Measurements from ENCODE around the gene ATXN7L1. TPM values are rescaled to one million over a fixed set of nuclear protein-coding genes. Genes with fewer than 3 reads are reported as not detected.

ATXN7L1 gene
- total RNA-seq, 2 donors from 2014 or later = 1.7 to 3.2 TPM

GRCh38 chr7:105590793-105591192, 285.6 kb downstream of the ATXN7L1 start:
- Histone ChIP-seq H3K4me3 (no peak overlapping the region), H3K27ac (no peak overlapping the region), H3K4me1 (no peaks in the 10 kb centered on the region), H3K9me3 (no peaks in the 10 kb centered on the region), H3K27me3 (no peaks in the 10 kb centered on the region), H3K36me3 (no peaks in the 10 kb centered on the region)
- TF ChIP-seq, protein P1, sequence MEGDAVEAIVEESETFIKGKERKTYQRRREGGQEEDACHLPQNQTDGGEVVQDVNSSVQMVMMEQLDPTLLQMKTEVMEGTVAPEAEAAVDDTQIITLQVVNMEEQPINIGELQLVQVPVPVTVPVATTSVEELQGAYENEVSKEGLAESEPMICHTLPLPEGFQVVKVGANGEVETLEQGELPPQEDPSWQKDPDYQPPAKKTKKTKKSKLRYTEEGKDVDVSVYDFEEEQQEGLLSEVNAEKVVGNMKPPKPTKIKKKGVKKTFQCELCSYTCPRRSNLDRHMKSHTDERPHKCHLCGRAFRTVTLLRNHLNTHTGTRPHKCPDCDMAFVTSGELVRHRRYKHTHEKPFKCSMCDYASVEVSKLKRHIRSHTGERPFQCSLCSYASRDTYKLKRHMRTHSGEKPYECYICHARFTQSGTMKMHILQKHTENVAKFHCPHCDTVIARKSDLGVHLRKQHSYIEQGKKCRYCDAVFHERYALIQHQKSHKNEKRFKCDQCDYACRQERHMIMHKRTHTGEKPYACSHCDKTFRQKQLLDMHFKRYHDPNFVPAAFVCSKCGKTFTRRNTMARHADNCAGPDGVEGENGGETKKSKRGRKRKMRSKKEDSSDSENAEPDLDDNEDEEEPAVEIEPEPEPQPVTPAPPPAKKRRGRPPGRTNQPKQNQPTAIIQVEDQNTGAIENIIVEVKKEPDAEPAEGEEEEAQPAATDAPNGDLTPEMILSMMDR (IDR thresholded peaks at IDR 0.05) = no peak
- peak; percentile 32 for DNase-seq (ENCODE audit: low spot score)

DNA sequence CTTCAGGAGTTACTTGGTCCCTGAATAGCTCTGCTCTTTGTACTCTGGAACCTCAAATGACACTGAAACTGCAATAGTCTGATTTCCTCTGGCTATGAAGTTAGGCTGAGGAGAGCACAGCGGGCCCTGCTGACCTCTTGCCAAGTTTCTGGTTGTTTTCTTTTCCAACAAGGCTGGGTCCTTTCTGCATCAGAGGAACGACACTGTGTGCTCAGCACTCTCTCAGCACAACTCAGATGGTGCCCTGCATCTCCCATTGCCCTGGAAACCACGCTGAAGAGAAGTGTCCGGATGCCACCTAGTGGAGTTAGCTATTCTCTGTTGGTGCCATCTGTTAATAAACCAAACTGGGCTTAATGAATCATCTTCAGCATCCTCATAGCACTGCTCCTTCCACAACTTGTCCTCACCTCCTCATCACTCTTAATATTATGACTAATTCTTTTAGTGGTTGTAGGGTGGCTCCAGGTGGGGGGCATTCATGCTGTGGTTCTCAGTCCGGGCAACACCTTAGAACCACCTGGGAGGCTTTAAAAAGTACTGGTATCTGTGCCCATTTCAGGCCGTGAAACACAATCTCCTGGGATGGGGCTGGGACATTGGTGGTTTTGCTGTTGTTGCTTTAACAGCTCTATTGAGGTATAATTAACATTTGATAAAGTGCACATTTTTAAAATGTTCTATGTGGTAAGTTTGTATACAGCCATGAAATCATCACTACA, 286.9 kb downstream of the ATXN7L1 start:
- Histone ChIP-seq H3K27ac (no peak overlapping the region), H3K36me3 (no peaks in the 10 kb centered on the region), H3K4me3 (no peak overlapping the region), H3K27me3 (no peaks in the 10 kb centered on the region), H3K4me1 (no peaks in the 10 kb centered on the region), H3K9me3 (no peaks in the 10 kb centered on the region)
- TF ChIP-seq, protein P1 (IDR thresholded peaks at IDR 0.05) = peak; percentile 30 to 61
- peak; percentile 60 for DNase-seq (ENCODE audit: low spot score)

DNA sequence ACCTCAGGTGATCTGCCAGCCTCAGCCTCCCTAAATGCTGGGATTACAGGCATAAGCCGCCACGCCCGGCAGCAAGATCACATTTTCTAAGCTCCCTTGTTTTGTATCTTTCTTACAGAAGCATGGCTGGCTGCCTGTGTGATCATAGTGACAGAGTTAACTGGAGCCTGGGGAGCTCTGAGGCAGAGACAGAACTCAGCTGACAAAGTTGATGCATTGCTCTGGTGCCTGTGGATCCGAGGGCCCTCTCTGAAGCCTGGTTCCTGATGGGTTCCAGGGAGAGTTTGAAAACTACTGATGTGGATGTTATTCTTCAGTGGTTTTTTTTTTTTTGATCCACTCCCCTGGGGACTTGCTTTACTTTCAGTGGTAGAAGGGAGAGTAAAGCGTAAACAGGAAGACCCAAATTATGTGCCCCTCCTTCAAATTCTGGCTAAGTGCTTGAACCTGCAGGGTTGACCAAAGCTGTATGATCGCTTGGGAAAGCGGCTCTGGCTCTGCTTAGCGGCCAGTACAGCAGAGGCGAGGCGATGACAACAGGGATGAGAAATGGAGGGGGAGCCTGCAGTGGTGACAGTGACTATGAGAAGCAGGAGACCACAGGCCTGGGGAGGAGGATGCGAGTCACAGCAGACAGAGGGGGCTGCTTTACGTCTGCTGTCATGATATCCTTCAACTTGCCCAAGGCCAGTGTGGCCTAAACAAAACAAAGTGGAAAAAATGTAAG, 288.3 kb downstream of the ATXN7L1 start:
- TF ChIP-seq, protein P1 (IDR thresholded peaks at IDR 0.05) = no peak
- Histone ChIP-seq H3K36me3 (no peaks in the 10 kb centered on the region), H3K4me1 (no peaks in the 10 kb centered on the region), H3K9me3 (peaks cover 0 to 4% of the 10 kb centered on the region in 2 donors), H3K4me3 (no peak overlapping the region), H3K27ac (no peak overlapping the region), H3K27me3 (no peaks in the 10 kb centered on the region)
- DNase-seq (ENCODE audit: low spot score) = no peak

- DNase-seq (ENCODE audit: low spot score) = no peak
These were observed 290.4 kb downstream of the ATXN7L1 start for GRCh38 chr7:105585850-105586500.

DNA sequence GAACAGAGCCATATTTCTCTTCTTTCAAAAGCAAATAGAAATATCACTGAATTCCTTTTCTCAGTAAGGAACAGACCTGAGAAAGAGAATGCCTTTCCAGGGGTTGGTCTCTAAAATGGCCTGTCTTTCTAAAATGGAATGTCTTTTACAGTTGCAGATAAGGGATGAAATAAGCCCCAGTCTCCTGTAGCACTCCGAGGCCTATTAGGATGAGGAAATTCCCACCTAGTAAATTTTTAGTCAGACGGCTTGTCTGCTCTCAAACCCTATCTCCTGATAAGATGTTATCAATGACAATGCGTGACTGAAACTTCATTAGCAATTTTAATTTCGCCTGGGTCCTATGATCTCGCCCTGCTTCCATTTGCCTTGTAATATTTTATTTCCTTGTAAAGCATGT, 292.2 kb downstream of the ATXN7L1 start:
- no peaks in the 10 kb centered on the region for H3K36me3 ChIP-seq
- no peaks in the 10 kb centered on the region for H3K27me3 ChIP-seq
- H3K4me1 ChIP-seq = peaks cover 0 to 7% of the 10 kb centered on the region in 2 donors
- peaks cover 0 to 4% of the 10 kb centered on the region in 2 donors for H3K9me3 ChIP-seq
- no peak overlapping the region for H3K27ac ChIP-seq
- TF ChIP-seq, protein P1 (IDR thresholded peaks at IDR 0.05) = no peak
- DNase-seq (ENCODE audit: low spot score) = no peak
- H3K4me3 ChIP-seq = no peak overlapping the region

More at GRCh38 chr7:105585850-105586500, 290.4 kb downstream of the ATXN7L1 start:
- H3K9me3 ChIP-seq = peaks cover 0 to 4% of the 10 kb centered on the region in 2 donors
- TF ChIP-seq, protein P1 (IDR thresholded peaks at IDR 0.05) = no peak
- H3K4me1 ChIP-seq = peaks cover 0 to 6% of the 10 kb centered on the region in 2 donors
- no peak overlapping the region for H3K4me3 ChIP-seq
- no peaks in the 10 kb centered on the region for H3K27me3 ChIP-seq
- H3K36me3 ChIP-seq = no peaks in the 10 kb centered on the region
- no peak overlapping the region for H3K27ac ChIP-seq

All from right atrium auricular region (tissue), 2 donors.